Panc1 (cell line): ENCODE measurements around the gene BAG1.

Source experiments
- CTCF ChIP-seq: fragments of 450-650 bp; IDR thresholded peaks from 2 replicates; pipeline ENCODE4 v1.5.1; 2017; ENCODE audit warnings: mild to moderate bottlenecking
- POLR2AphosphoS5 ChIP-seq: IDR thresholded peaks from 2 replicates; pipeline ENCODE4 v1.6.1; 2012; ENCODE audit warnings: mild to moderate bottlenecking, low read depth, low read length, moderate library complexity
- REST ChIP-seq, 2 experiments: IDR thresholded peaks; 2 replicates each; pipeline ENCODE4 v1.6.1; 2011 to 2012; ENCODE audit warnings: low read depth in 2 of 2, control low read depth in 1 of 2, low read length in 1 of 2, mild to moderate bottlenecking in 1 of 2, moderate library complexity in 1 of 2; ENCODE audit not compliant: insufficient read depth in 1 of 2

GRCh38 chr9:33249087-33249658 lies 15.3 kb downstream of the BAG1 start:
- no peak for TF ChIP-seq CTCF
- no peak for TF ChIP-seq POLR2AphosphoS5
- no peak for TF ChIP-seq REST (IDR thresholded peaks at IDR 0.05; ENCODE audit: insufficient read depth in 1 of 2, low read depth in 2 of 2, low read length in 1 of 2)
